GM18505 (cell line): Measurements from ENCODE around the gene NFASC.

Experiments used
- ATAC-seq: cut with Tn5 transposase; IDR thresholded peaks from one replicate; pipeline ENCODE4 v1.9.1; 2021; ENCODE audit not compliant: unreplicated experiment
- POLR2A ChIP-seq: IDR thresholded peaks from 4 replicates; pipeline ENCODE4 v1.6.1; 2011; ENCODE audit warnings: borderline replicate concordance; ENCODE audit not compliant: insufficient read depth, insufficient read length; ENCODE audit errors: extremely low read depth

The NFASC gene

GRCh38 chr1:205017001-205017400, 146.3 kb downstream of the NFASC start:
- TF ChIP-seq POLR2A: no peak
- ATAC-seq: no peak

GRCh38 chr1:205017766-205018165, 147.1 kb downstream of the NFASC start:
- no peak for TF ChIP-seq POLR2A
- ATAC-seq: no peak

- no peak for TF ChIP-seq POLR2A
- no peak for ATAC-seq
These were observed 147.7 kb downstream of the NFASC start for GRCh38 chr1:205018381-205018780.

- no peak for ATAC-seq
- no peak for TF ChIP-seq POLR2A
These were observed 149.8 kb downstream of the NFASC start for GRCh38 chr1:205020466-205020865.

- TF ChIP-seq POLR2A: no peak
- no peak for ATAC-seq
These were observed 154.0 kb downstream of the NFASC start for GRCh38 chr1:205024679-205025078.

- TF ChIP-seq POLR2A: no peak
- no peak for ATAC-seq
These were observed 154.6 kb downstream of the NFASC start for GRCh38 chr1:205025239-205025638.

GRCh38 chr1:205026181-205026580, 155.5 kb downstream of the NFASC start:
- no peak for ATAC-seq
- TF ChIP-seq POLR2A: no peak

- no peak for TF ChIP-seq POLR2A
- ATAC-seq: no peak
These were observed 157.7 kb downstream of the NFASC start for GRCh38 chr1:205028390-205028789.

GRCh38 chr1:205028924-205029323, 158.3 kb downstream of the NFASC start:
- ATAC-seq: no peak
- no peak for TF ChIP-seq POLR2A

GRCh38 chr1:205030241-205030640, 159.6 kb downstream of the NFASC start:
- ATAC-seq: no peak

GRCh38 chr1:205030896-205031295, 160.2 kb downstream of the NFASC start:
- ATAC-seq: no peak
- TF ChIP-seq POLR2A: no peak

More at GRCh38 chr1:205030241-205030640, 159.6 kb downstream of the NFASC start:
- no peak for TF ChIP-seq POLR2A

- no peak for TF ChIP-seq POLR2A
- ATAC-seq: no peak
These were observed 161.8 kb downstream of the NFASC start for GRCh38 chr1:205032508-205032907.

GRCh38 chr1:205037539-205037938, 166.9 kb downstream of the NFASC start:
- TF ChIP-seq POLR2A: no peak

GRCh38 chr1:205038132-205038786, 167.6 kb downstream of the NFASC start:
- TF ChIP-seq POLR2A: no peak
- no peak for ATAC-seq

More at GRCh38 chr1:205037539-205037938, 166.9 kb downstream of the NFASC start:
- ATAC-seq: no peak

GRCh38 chr1:205041001-205041715, 170.5 kb downstream of the NFASC start:
- TF ChIP-seq POLR2A: no peak

More at GRCh38 chr1:205041001-205041715, 170.5 kb downstream of the NFASC start:
- no peak for ATAC-seq
